H1 (cell line): ENCODE data around the gene MRTFA. TPM values are rescaled to one million over a fixed set of nuclear protein-coding genes. Genes with fewer than 3 reads are reported as not detected.

Experiments
- CBX8 ChIP-seq: fragments of 300-800, 300-1000 bp; sonication (generic); IDR thresholded peaks from 2 replicates; pipeline ENCODE4 v1.7.1; 2016; ENCODE audit warnings: low read depth, low read length, borderline replicate concordance
- SP1 ChIP-seq: IDR thresholded peaks from 2 replicates; pipeline ENCODE4 v1.6.1; 2011; ENCODE audit warnings: low read depth, low read length
- SP2 ChIP-seq: IDR thresholded peaks from 2 replicates; pipeline ENCODE4 v1.6.1; 2012; ENCODE audit warnings: mild to moderate bottlenecking, low read length, inconsistent platforms
- USF2 ChIP-seq: IDR thresholded peaks from 2 replicates; pipeline ENCODE4 v1.6.1; 2011; ENCODE audit warnings: low read length, improper control_type of control experiment
- ZNF274 ChIP-seq: IDR thresholded peaks from 2 replicates; pipeline ENCODE4 v1.7.0; 2012; ENCODE audit warnings: low read length, borderline replicate concordance; ENCODE audit errors: extremely low read depth
- polyA plus RNA-seq, 7 experiments: library from polyadenylated mRNA; depleted of rRNA in 3 of 7; stranded (reverse) in 5 of 7; unstranded in 2 of 7; fragments of >200 nt in 5 of 7; fragments of 200-250 nt in 2 of 7; gene quantifications; 1 replicate in 5 of 7; 2 replicates in 1 of 7; 4 replicates in 1 of 7; pipeline versions ENCODE4 v1.2.1 to v1.2.3, GENCODE V29; 2011 to 2013; ENCODE audit warnings: missing spikeins in 2 of 7, mixed read lengths in 2 of 7
- total RNA-seq: library from RNA; stranded (reverse); fragmentation: NEBNext Ultra II Directional; extraction: Animal tissue kit (Norgen Biotek cat#: 25700); gene quantifications from 2 replicates; pipeline ENCODE4 v1.2.1, GENCODE V29; 2021

Gene MRTFA
- total and polyA plus RNA-seq, 2 of the 8 experiments (the other 6 are each of a cell fraction or from before 2014, with no cell fraction given) = 5.4 to 37.9 TPM

- TF ChIP-seq CBX8 = no peak
- TF ChIP-seq SP2 = no peak
- no peak for TF ChIP-seq USF2
- no peak for TF ChIP-seq ZNF274
- TF ChIP-seq SP1 = no peak
These were observed 213.8 kb downstream of the MRTFA start (continued) for GRCh38 chr22:40422558-40423309.
